Sigmoid colon (tissue), 4 donors: ENCODE measurements around the gene ANKRD45.

ENCODE experiments used
- CTCF ChIP-seq, 4 experiments: fragments of 450-650 bp in 3 of 4; fragments of 200-600 bp in 1 of 4; IDR thresholded peaks; one replicate each; pipeline ENCODE4 v1.5.1; 2016 to 2019; ENCODE audit warnings: antibody characterized with exemption in 4 of 4, mild to moderate bottlenecking in 3 of 4, moderate library complexity in 2 of 4
- EP300 ChIP-seq, 4 donors: sonication (generic); formaldehyde crosslinking; IDR thresholded peaks; one replicate each; pipeline ENCODE4 v1.6.1; 2017; ENCODE audit warnings: antibody characterized with exemption in 4 of 4
- POLR2A ChIP-seq, 2 donors: fragments of 450-650 bp; IDR thresholded peaks; one replicate each; pipeline ENCODE4 v1.6.1; 2016; ENCODE audit warnings: antibody characterized with exemption in 2 of 2, mild to moderate bottlenecking in 2 of 2, moderate library complexity in 2 of 2
- POLR2AphosphoS5 ChIP-seq, 4 donors: sonication (generic); formaldehyde crosslinking; IDR thresholded peaks; one replicate each; pipeline ENCODE4 v1.6.1; 2017; ENCODE audit warnings: antibody characterized with exemption in 4 of 4

- TF ChIP-seq CTCF (IDR thresholded peaks at IDR 0.05) (no peak), POLR2AphosphoS5 (IDR thresholded peaks at IDR 0.05) (no peak), POLR2A (IDR thresholded peaks at IDR 0.05) (no peak), EP300 (IDR thresholded peaks at IDR 0.05) (no peak)
Observed at GRCh38 chr1:173601588-173601987, 68.1 kb downstream of the ANKRD45 start.
